SJSA1 (cell line): ENCODE results near the gene PRMT7. TPM values are rescaled to one million over a fixed set of nuclear protein-coding genes. Genes with fewer than 3 reads are reported as not detected.

ENCODE experiments used
- DNase-seq, 2 experiments: peaks; one replicate each; pipeline ENCODE4 v3.0.0-alpha.2; 2015 to 2020; ENCODE audit warnings: low spot score in 2 of 2, low read depth in 1 of 2
- H3K27ac ChIP-seq: fragments of 250-450 bp; sonication (Bioruptor Pico); 2 replicates; pipeline ENCODE4 v1.5.1; 2020; ENCODE audit warnings: mild to moderate bottlenecking, moderate library complexity
- H3K27me3 ChIP-seq: fragments of 250-450 bp; sonication (Bioruptor Pico); replicated peaks from 2 replicates; pipeline ENCODE4 v1.5.1; 2020; ENCODE audit warnings: mild to moderate bottlenecking, moderate library complexity
- H3K36me3 ChIP-seq: fragments of 250-450 bp; sonication (Bioruptor Pico); 2 replicates; pipeline ENCODE4 v1.5.1; 2020; ENCODE audit warnings: mild to moderate bottlenecking
- H3K4me1 ChIP-seq: fragments of 250-450 bp; sonication (Bioruptor Pico); replicated peaks from 2 replicates; pipeline ENCODE4 v1.6.1; 2021; ENCODE audit warnings: mild to moderate bottlenecking
- H3K4me3 ChIP-seq: fragments of 250-450 bp; sonication (Bioruptor Pico); 2 replicates; pipeline ENCODE4 v1.5.1; 2020; ENCODE audit warnings: mild to moderate bottlenecking
- H3K9me3 ChIP-seq: fragments of 250-450 bp; sonication (Bioruptor Pico); replicated peaks from 2 replicates; pipeline ENCODE4 v1.5.1; 2020; ENCODE audit warnings: mild to moderate bottlenecking
- total RNA-seq: library from RNA; depleted of rRNA; stranded (reverse); fragments of >200 nt; shearing (Covaris generic); gene quantifications from 2 replicates; pipeline ENCODE4 v1.2.3, GENCODE V29; 2014

Gene PRMT7
- total RNA-seq, 1 experiment from 2014 or later: 58.8 TPM

- Histone ChIP-seq H3K9me3 (no peaks in the 10 kb centered on the region), H3K4me1 (peaks cover 11% of the 10 kb centered on the region), H3K27ac (no peak overlapping the region), H3K27me3 (no peaks in the 10 kb centered on the region), H3K4me3 (no peak overlapping the region), H3K36me3 (peaks cover 89% of the 10 kb centered on the region)
- no peak for DNase-seq
Observed at GRCh38 chr16:68306633-68307032, 4.2 kb upstream of the PRMT7 start.

GRCh38 chr16:68309799-68310198, 1.0 kb upstream of the PRMT7 start:
- no peaks in the 10 kb centered on the region for H3K9me3 ChIP-seq
- peaks cover 13% of the 10 kb centered on the region for H3K4me1 ChIP-seq
- no peaks in the 10 kb centered on the region for H3K27me3 ChIP-seq
- no peak overlapping the region for H3K27ac ChIP-seq
- H3K4me3 ChIP-seq: peak overlapping the region; percentile 87
- DNase-seq: no peak
- H3K36me3 ChIP-seq: peaks cover 67% of the 10 kb centered on the region

GRCh38 chr16:68310437-68310773, 414 bp upstream of the PRMT7 start:
- Histone ChIP-seq H3K27ac (peak overlapping the region; percentile 10), H3K4me3 (peak overlapping the region; percentile 87), H3K27me3 (no peaks in the 10 kb centered on the region), H3K36me3 (peaks cover 64% of the 10 kb centered on the region), H3K4me1 (peaks cover 13% of the 10 kb centered on the region), H3K9me3 (no peaks in the 10 kb centered on the region)
- DNase-seq: peak in 1 of 2 experiments; percentile 50

- H3K27me3 ChIP-seq: no peaks in the 10 kb centered on the region
- DNase-seq: no peak
- H3K4me3 ChIP-seq: no peak overlapping the region
- no peaks in the 10 kb centered on the region for H3K9me3 ChIP-seq
- peaks cover 13% of the 10 kb centered on the region for H3K4me1 ChIP-seq
- no peak overlapping the region for H3K27ac ChIP-seq
- H3K36me3 ChIP-seq: peaks cover 55% of the 10 kb centered on the region
Observed at GRCh38 chr16:68313116-68313515, 2.3 kb downstream of the PRMT7 start.

- H3K27me3 ChIP-seq: no peaks in the 10 kb centered on the region
- no peaks in the 10 kb centered on the region for H3K4me1 ChIP-seq
- no peaks in the 10 kb centered on the region for H3K9me3 ChIP-seq
- H3K4me3 ChIP-seq: no peak overlapping the region
- DNase-seq: no peak
- H3K36me3 ChIP-seq: peaks cover 59% of the 10 kb centered on the region
- H3K27ac ChIP-seq: no peak overlapping the region
Observed at GRCh38 chr16:68319185-68319908, 8.5 kb downstream of the PRMT7 start.

GRCh38 chr16:68324336-68324735, 13.5 kb downstream of the PRMT7 start:
- no peak overlapping the region for H3K27ac ChIP-seq
- no peak for DNase-seq
- no peak overlapping the region for H3K4me3 ChIP-seq
- H3K4me1 ChIP-seq: no peaks in the 10 kb centered on the region; the same call in 1 of the 2 replicates
- H3K27me3 ChIP-seq: no peaks in the 10 kb centered on the region
- peaks cover 51% of the 10 kb centered on the region for H3K36me3 ChIP-seq
- no peaks in the 10 kb centered on the region for H3K9me3 ChIP-seq

- no peaks in the 10 kb centered on the region for H3K9me3 ChIP-seq
- no peaks in the 10 kb centered on the region for H3K27me3 ChIP-seq
- DNase-seq: no peak
- H3K36me3 ChIP-seq: peaks cover 57% of the 10 kb centered on the region
- no peak overlapping the region for H3K27ac ChIP-seq
- H3K4me3 ChIP-seq: no peak overlapping the region
- H3K4me1 ChIP-seq: no peaks in the 10 kb centered on the region; the same call in 1 of the 2 replicates
Observed at GRCh38 chr16:68324780-68325357, 14.1 kb downstream of the PRMT7 start.

- Histone ChIP-seq H3K9me3 (no peaks in the 10 kb centered on the region), H3K36me3 (peaks cover 44% of the 10 kb centered on the region), H3K4me1 (peaks cover 9% of the 10 kb centered on the region), H3K4me3 (no peak overlapping the region), H3K27me3 (no peaks in the 10 kb centered on the region), H3K27ac (no peak overlapping the region)
- DNase-seq: peak; percentile 67 to 78
Observed at GRCh38 chr16:68328151-68328859, 17.5 kb downstream of the PRMT7 start.

GRCh38 chr16:68328860-68329390, 18.1 kb downstream of the PRMT7 start:
- H3K4me3 ChIP-seq: no peak overlapping the region
- H3K9me3 ChIP-seq: no peaks in the 10 kb centered on the region
- no peaks in the 10 kb centered on the region for H3K27me3 ChIP-seq
- no peak overlapping the region for H3K27ac ChIP-seq
- H3K4me1 ChIP-seq: peaks cover 9% of the 10 kb centered on the region
- no peak for DNase-seq
- peaks cover 43% of the 10 kb centered on the region for H3K36me3 ChIP-seq

- peak in 1 of 2 experiments; percentile 63 for DNase-seq
- Histone ChIP-seq H3K27ac (no peak overlapping the region), H3K9me3 (no peaks in the 10 kb centered on the region), H3K4me1 (peaks cover 9% of the 10 kb centered on the region), H3K4me3 (no peak overlapping the region), H3K27me3 (no peaks in the 10 kb centered on the region), H3K36me3 (peaks cover 37% of the 10 kb centered on the region)
Observed at GRCh38 chr16:68331879-68332410, 21.1 kb downstream of the PRMT7 start.

- peaks cover 9% of the 10 kb centered on the region for H3K4me1 ChIP-seq
- no peak for DNase-seq
- H3K27ac ChIP-seq: no peak overlapping the region
- H3K4me3 ChIP-seq: no peak overlapping the region
- H3K27me3 ChIP-seq: no peaks in the 10 kb centered on the region
- H3K9me3 ChIP-seq: no peaks in the 10 kb centered on the region
- peaks cover 43% of the 10 kb centered on the region for H3K36me3 ChIP-seq
Observed at GRCh38 chr16:68332411-68333121, 21.7 kb downstream of the PRMT7 start.

- no peaks in the 10 kb centered on the region for H3K9me3 ChIP-seq
- peaks cover 9% of the 10 kb centered on the region for H3K4me1 ChIP-seq
- DNase-seq: no peak
- H3K27me3 ChIP-seq: no peaks in the 10 kb centered on the region
- no peak overlapping the region for H3K27ac ChIP-seq
- H3K36me3 ChIP-seq: peaks cover 54% of the 10 kb centered on the region
- H3K4me3 ChIP-seq: no peak overlapping the region
Observed at GRCh38 chr16:68335175-68335574, 24.4 kb downstream of the PRMT7 start.

- Histone ChIP-seq H3K27me3 (no peaks in the 10 kb centered on the region), H3K36me3 (peaks cover 71% of the 10 kb centered on the region), H3K9me3 (no peaks in the 10 kb centered on the region), H3K4me3 (no peak overlapping the region), H3K4me1 (no peaks in the 10 kb centered on the region), H3K27ac (no peak overlapping the region)
- DNase-seq: no peak
Observed at GRCh38 chr16:68338326-68339119, 27.7 kb downstream of the PRMT7 start.
